Parathyroid adenoma (tissue), 2 donors: ENCODE measurements around the gene TMEM222.
A peak's percentile ranks its signal among the peaks of the same experiment; 100 is the strongest.

Source experiments
- H2AFZ ChIP-seq: fragments of 300-600 bp; sonication (generic); one replicate; pipeline ENCODE4 v1.7.0; 2017; ENCODE audit warnings: antibody characterized with exemption, mild to moderate bottlenecking
- H3K27ac ChIP-seq: fragments of 300-600 bp; sonication (generic); one replicate; pipeline ENCODE4 v1.7.0; 2017
- H3K27me3 ChIP-seq: fragments of 300-600 bp; sonication (generic); one replicate; pipeline ENCODE4 v1.7.0; 2017; ENCODE audit warnings: low read length; ENCODE audit not compliant: control insufficient read depth, insufficient read depth
- H3K36me3 ChIP-seq: fragments of 300-600 bp; sonication (generic); one replicate; pipeline ENCODE4 v1.7.0; 2017; ENCODE audit warnings: low read length; ENCODE audit not compliant: control insufficient read depth, insufficient read depth
- H3K4me1 ChIP-seq: fragments of 300-600 bp; sonication (generic); one replicate; pipeline ENCODE4 v1.7.0; 2017; ENCODE audit warnings: control low read depth
- H3K4me2 ChIP-seq: fragments of 300-600 bp; sonication (generic); one replicate; pipeline ENCODE4 v1.7.0; 2017; ENCODE audit warnings: low read length
- H3K4me3 ChIP-seq: fragments of 300-600 bp; sonication (generic); one replicate; pipeline ENCODE4 v1.7.0; 2017; ENCODE audit warnings: low read depth, low read length
- H3K79me2 ChIP-seq: fragments of 300-600 bp; sonication (generic); one replicate; pipeline ENCODE4 v1.7.0; 2017; ENCODE audit warnings: control low read depth
- H3K9ac ChIP-seq: fragments of 300-600 bp; sonication (generic); one replicate; pipeline ENCODE4 v1.7.0; 2017; ENCODE audit warnings: mild to moderate bottlenecking
- H3K9me3 ChIP-seq: fragments of 300-600 bp; sonication (generic); one replicate; pipeline ENCODE4 v1.7.0; 2017; ENCODE audit warnings: low read length; ENCODE audit not compliant: control insufficient read depth
- CTCF ChIP-seq: fragments of 300-600 bp; sonication (generic); IDR thresholded peaks from one replicate; pipeline ENCODE4 v1.7.0; 2017; ENCODE audit warnings: antibody characterized with exemption, mild to moderate bottlenecking
- donor health status: primary hyperparathyroidism.

TMEM222 gene

DNA sequence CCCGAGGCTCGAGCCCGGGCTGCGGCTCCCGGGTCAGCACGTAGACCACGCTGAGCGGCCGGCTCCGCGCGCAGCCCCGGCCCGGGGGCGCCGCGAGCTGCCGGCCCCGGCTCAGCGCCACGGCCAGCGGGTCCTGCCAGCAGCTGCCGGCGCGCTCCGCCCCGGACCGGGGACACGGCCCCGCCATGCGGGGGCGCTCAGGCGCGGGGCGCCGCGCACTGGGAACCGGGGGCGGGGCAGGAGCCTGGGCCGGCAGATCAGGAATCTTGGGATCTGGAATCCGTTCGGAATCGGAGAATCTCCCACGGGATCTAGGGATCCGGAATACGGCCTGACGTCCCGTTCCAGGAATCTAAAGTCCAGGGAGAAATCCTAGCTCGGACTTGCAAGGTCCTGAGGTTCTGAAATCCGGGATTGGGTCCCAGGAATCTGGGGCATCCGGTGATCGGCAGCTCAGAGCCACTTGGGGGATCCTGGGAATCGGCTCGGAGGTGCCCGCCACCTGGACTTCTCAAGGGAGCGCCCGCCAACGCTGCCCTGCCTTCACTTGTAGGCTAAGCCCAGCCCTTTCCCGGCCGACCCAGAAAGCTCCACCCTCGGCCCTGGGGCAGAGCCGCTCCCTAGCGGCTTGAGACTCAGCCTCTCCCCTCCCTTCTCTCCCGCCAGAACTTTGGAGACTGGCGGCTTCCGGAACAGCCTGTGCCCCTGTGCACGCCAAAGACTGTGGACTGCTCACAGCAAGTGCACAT is 44.6 kb downstream of the TMEM222 start, which contains the start of gene MAP3K6:
TSS of gene MAP3K6 (minus strand) at position 551 of the 749 bp plus-strand sequence. CDS start at position 187, 364 bp downstream.
- Histone ChIP-seq H3K4me2 (peak within 1 kb of the TSS; percentile 95), H3K36me3 (no peaks in the 10 kb centered on the region), H2AFZ (peak within 1 kb of the TSS; percentile 84), H3K27me3 (no peaks in the 10 kb centered on the region), H3K9ac (peak within 1 kb of the TSS; percentile 43), H3K27ac (peak within 1 kb of the TSS; percentile 92), H3K79me2 (no peaks in the 10 kb centered on the region), H3K4me3 (peak within 1 kb of the TSS; percentile 78), H3K4me1 (peaks cover 3% of the 10 kb centered on the region), H3K9me3 (no peaks in the 10 kb centered on the region)
- no peak for TF ChIP-seq CTCF

DNA sequence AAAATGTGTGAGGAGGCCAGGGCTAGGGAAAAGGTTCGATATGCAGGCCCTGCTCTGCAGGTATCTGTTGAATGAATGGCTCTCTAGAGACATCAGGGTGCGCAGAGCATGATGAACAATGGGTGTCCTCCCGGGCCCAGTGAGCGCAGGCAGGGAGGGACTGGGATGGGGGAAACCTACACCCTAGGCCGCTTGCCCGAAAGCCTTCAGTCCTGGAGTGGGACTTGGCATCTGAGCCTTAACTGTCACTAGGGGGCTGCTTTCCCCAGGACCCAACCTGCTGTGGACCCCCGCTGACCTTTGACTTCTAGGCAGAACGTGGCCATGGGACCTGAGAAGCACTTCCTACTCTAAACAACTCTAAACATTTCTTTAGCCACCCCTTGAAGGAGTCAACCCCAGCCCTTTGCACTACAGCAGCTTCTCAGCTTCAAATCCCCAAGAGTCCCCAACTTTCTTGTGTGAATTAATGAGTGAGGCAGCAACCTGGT is 45.2 kb downstream of the TMEM222 start:
- Histone ChIP-seq H3K36me3 (no peaks in the 10 kb centered on the region), H3K79me2 (no peaks in the 10 kb centered on the region), H3K9me3 (no peaks in the 10 kb centered on the region), H3K27me3 (no peaks in the 10 kb centered on the region), H2AFZ (peak overlapping the region; percentile 83), H3K4me1 (peaks cover 3% of the 10 kb centered on the region), H3K4me3 (peak overlapping the region; percentile 78), H3K9ac (no peak overlapping the region), H3K4me2 (peak overlapping the region; percentile 95), H3K27ac (peak overlapping the region; percentile 92)
- no peak for TF ChIP-seq CTCF

DNA sequence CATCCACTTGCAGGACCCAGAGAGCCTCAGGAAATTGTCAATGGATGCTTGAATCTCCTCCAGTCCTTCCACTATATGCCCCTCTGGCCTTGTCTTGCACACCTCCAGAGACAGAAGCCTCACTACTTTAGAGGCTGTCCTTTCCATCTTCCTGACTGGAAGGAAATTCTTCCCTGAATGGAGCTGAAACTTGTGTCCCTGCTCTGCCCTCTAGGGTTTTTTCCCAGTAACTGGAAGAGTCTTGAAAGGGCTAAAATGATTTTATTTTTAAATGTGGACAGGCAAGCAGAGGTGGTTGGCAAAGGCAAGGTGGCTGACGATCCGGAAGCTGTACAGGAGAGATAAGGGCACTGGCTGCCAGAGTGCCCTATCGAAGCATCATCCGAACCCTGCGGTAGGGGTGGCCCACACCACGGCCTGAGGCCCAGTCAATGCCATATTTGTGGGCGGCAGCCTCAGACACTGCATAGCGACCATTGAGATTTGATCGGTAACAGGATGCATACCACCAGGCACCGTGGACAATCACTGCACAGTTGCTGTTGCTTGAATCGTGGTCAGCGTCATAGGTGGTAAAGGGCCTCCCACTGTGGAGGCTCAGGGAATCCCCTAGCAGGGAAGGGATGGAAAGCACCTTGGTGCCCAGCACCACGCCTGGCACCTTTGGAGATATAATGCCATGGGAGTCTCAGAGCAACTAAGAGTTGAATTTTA is 47.1 kb downstream of the TMEM222 start:
- H3K9me3 ChIP-seq = no peaks in the 10 kb centered on the region
- H3K27me3 ChIP-seq = no peaks in the 10 kb centered on the region
- H3K4me1 ChIP-seq = peaks cover 3% of the 10 kb centered on the region
- H3K9ac ChIP-seq = no peak overlapping the region
- no peaks in the 10 kb centered on the region for H3K36me3 ChIP-seq
- no peak overlapping the region for H3K4me3 ChIP-seq
- H3K79me2 ChIP-seq = no peaks in the 10 kb centered on the region
- H3K4me2 ChIP-seq = no peak overlapping the region
- H3K27ac ChIP-seq = no peak overlapping the region
- TF ChIP-seq CTCF = no peak
- no peak overlapping the region for H2AFZ ChIP-seq

DNA sequence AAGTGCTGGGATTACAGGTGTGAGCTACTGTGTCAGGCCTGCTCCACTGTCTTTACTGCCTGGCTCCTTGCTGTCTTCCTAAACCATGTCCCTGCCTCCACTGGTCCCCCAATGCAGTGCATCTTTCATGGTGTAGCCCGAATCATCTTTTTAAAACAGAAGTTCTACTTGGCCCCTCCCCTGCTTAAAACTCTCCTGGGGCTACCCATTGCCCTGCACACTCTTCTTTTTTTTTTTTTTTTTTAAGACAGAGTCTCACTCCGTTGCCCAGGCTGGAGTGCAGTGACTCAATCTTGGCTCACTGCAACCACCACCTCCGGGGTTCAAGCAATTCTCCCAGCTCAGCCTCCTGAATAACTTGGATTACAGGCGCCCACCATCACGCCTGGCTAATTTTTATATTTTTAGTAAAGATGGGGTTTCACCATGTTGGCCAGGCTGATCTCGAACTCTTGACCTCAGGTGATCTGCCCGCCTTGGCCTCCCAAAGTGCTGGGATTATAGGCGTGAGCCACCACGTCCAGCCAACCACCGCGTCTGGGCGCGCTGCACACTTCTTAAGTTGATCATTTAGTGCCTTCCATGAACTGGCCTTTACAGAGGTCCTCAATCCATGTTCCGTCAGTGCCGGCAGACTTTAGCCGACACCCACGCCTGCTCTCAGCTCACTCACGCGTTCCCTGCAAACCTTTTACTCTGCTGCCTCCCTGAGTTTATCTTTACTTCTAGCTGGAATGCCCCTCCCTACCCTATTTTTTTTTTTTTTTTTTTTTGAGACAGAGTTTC is 50.3 kb downstream of the TMEM222 start:
- no peaks in the 10 kb centered on the region for H3K79me2 ChIP-seq
- no peaks in the 10 kb centered on the region for H3K4me1 ChIP-seq
- no peak for TF ChIP-seq CTCF
- H2AFZ ChIP-seq = no peak overlapping the region
- no peak overlapping the region for H3K9ac ChIP-seq
- no peak overlapping the region for H3K4me3 ChIP-seq
- no peak overlapping the region for H3K27ac ChIP-seq
- no peaks in the 10 kb centered on the region for H3K9me3 ChIP-seq
- H3K4me2 ChIP-seq = no peak overlapping the region
- no peaks in the 10 kb centered on the region for H3K36me3 ChIP-seq
- no peaks in the 10 kb centered on the region for H3K27me3 ChIP-seq
